Neutrophil (primary cell): Measurements from ENCODE around the gene SLC6A20.
"Not testable (repeated sequence)": the region's sequence is repeated elsewhere in the genome, so short reads cannot be mapped to it uniquely, and the experiment has no call there.

Source experiments
- H3K27ac ChIP-seq: fragments of 200-600 bp; sonication (generic); 2 replicates; pipeline ENCODE4 v1.5.1; 2016; ENCODE audit warnings: mild to moderate bottlenecking, moderate library complexity
- H3K27me3 ChIP-seq: fragments of 200-600 bp; sonication (generic); 2 replicates; pipeline ENCODE4 v1.6.0; 2016; ENCODE audit warnings: mild to moderate bottlenecking
- H3K36me3 ChIP-seq: fragments of 200-600 bp; sonication (generic); 2 replicates; pipeline ENCODE4 v1.5.1; 2017
- H3K4me1 ChIP-seq, 2 experiments: fragments of 200-600 bp in 1 of 2; sonication (generic) in 1 of 2; 1 replicate in 1 of 2; 2 replicates in 1 of 2; pipeline versions ENCODE4 v1.5.1 to v1.6.1; 2013 to 2016; ENCODE audit warnings: low read depth in 1 of 2, low read length in 1 of 2, mild to moderate bottlenecking in 1 of 2, moderate library complexity in 1 of 2; ENCODE audit not compliant: control insufficient read depth in 1 of 2, insufficient read depth in 1 of 2
- H3K4me3 ChIP-seq, 2 experiments: fragments of 200-600 bp in 1 of 2; sonication (generic) in 1 of 2; 1 replicate in 1 of 2; 2 replicates in 1 of 2; pipeline ENCODE4 v1.5.1; 2013 to 2016; ENCODE audit warnings: low read depth in 1 of 2, low read length in 1 of 2, mild to moderate bottlenecking in 1 of 2, moderate library complexity in 1 of 2
- H3K9me3 ChIP-seq: fragments of 200-600 bp; sonication (generic); 2 replicates; pipeline ENCODE4 v1.5.1; 2016
- CTCF ChIP-seq: fragments of 200-600 bp; sonication (generic); IDR thresholded peaks from 2 replicates; pipeline ENCODE4 v1.5.1; 2016; ENCODE audit warnings: antibody characterized with exemption

The SLC6A20 gene

GRCh38 chr3:45761831-45762230 is 34.5 kb downstream of the SLC6A20 start:
- Histone ChIP-seq H3K4me3 (no peak overlapping the region), H3K27me3 (no peaks in the 10 kb centered on the region), H3K27ac (no peak overlapping the region), H3K36me3 (no peaks in the 10 kb centered on the region), H3K9me3 (no peaks in the 10 kb centered on the region), H3K4me1 (no peaks in the 10 kb centered on the region)
- TF ChIP-seq CTCF = no peak

- Histone ChIP-seq H3K36me3 (no peaks in the 10 kb centered on the region), H3K4me3 (no peak overlapping the region), H3K27ac (no peak overlapping the region), H3K9me3 (no peaks in the 10 kb centered on the region), H3K4me1 (no peaks in the 10 kb centered on the region), H3K27me3 (no peaks in the 10 kb centered on the region)
- peak; percentile 19 for TF ChIP-seq CTCF
These were observed 35.2 kb downstream of the SLC6A20 start for GRCh38 chr3:45760878-45761711.

- no peaks in the 10 kb centered on the region for H3K27me3 ChIP-seq
- H3K4me3 ChIP-seq = no peak overlapping the region
- H3K36me3 ChIP-seq = no peaks in the 10 kb centered on the region
- no peak overlapping the region for H3K27ac ChIP-seq
- no peak for TF ChIP-seq CTCF
- no peaks in the 10 kb centered on the region for H3K9me3 ChIP-seq
- H3K4me1 ChIP-seq = no peaks in the 10 kb centered on the region
These were observed 36.5 kb downstream of the SLC6A20 start for GRCh38 chr3:45759851-45760250.

GRCh38 chr3:45758871-45759270 is 37.5 kb downstream of the SLC6A20 start:
- Histone ChIP-seq H3K4me1 (no peaks in the 10 kb centered on the region), H3K36me3 (no peaks in the 10 kb centered on the region), H3K4me3 (no peak overlapping the region), H3K27me3 (no peaks in the 10 kb centered on the region), H3K9me3 (no peaks in the 10 kb centered on the region), H3K27ac (no peak overlapping the region)
- TF ChIP-seq CTCF = no peak

- not testable (repeated sequence) for H3K27me3 ChIP-seq, H3K27ac ChIP-seq
These were observed 39.2 kb downstream of the SLC6A20 start for GRCh38 chr3:45757141-45757540.

GRCh38 chr3:45756055-45756454 is 40.3 kb downstream of the SLC6A20 start:
- Histone ChIP-seq H3K36me3 (no peaks in the 10 kb centered on the region), H3K4me1 (no peaks in the 10 kb centered on the region), H3K27ac (no peak overlapping the region), H3K27me3 (no peaks in the 10 kb centered on the region), H3K9me3 (no peaks in the 10 kb centered on the region), H3K4me3 (no peak overlapping the region)
- no peak for TF ChIP-seq CTCF

More at GRCh38 chr3:45757141-45757540, 39.2 kb downstream of the SLC6A20 start:
- H3K4me3 ChIP-seq, H3K4me1 ChIP-seq, H3K36me3 ChIP-seq, H3K9me3 ChIP-seq: not testable (repeated sequence)
